ENCODE results near the gene ARL11.

ARL11 gene

GRCh38 chr13:49615836-49616675 is 12.3 kb upstream of the ARL11 start:
- no peak for FAIRE-seq

- no peak for FAIRE-seq
Measured at GRCh38 chr13:49616676-49617065, 11.6 kb upstream of the ARL11 start.

GRCh38 chr13:49620170-49620621 is 8.1 kb upstream of the ARL11 start:
- no peak for FAIRE-seq

GRCh38 chr13:49622174-49622946 is 5.9 kb upstream of the ARL11 start:
- FAIRE-seq: no peak

GRCh38 chr13:49624229-49624628 is 4.1 kb upstream of the ARL11 start:
- FAIRE-seq: no peak

- FAIRE-seq: no peak
Measured at GRCh38 chr13:49625392-49626079, 2.8 kb upstream of the ARL11 start.

DNA sequence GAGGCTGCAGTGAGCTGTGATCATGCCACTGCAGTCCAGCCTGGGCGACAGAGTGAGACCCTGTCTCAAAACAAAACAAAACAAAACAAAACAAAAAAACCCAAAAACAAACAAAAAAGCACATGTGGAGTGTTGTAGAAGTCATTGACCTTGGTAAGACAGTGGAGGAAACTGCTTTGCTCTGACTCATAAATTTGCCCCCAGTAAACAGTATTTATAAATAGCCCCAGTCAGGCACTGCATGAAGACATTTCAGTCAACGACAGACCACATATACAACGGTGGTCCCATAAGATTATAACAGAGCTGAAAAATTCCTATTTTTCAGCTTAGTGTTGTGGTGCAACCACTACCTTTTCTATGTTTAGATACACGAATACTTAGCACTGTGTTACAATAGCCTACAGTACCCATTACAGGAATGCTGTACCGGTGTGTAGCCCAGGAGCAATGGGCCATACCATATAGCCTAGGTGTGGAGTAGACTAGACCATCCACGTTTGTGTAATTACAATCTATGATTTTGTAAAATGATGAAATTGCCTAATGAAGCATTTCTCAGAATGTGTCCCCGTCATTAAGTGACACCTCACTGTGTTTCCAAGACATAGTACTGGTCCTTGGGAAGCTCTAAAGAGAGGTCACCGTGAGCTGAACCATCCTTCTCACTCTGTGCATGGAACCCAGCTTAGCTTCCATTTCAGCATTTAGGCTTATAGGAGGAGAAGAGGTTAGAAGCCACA is 1.1 kb downstream of the ARL11 start:
- no peak for FAIRE-seq

DNA sequence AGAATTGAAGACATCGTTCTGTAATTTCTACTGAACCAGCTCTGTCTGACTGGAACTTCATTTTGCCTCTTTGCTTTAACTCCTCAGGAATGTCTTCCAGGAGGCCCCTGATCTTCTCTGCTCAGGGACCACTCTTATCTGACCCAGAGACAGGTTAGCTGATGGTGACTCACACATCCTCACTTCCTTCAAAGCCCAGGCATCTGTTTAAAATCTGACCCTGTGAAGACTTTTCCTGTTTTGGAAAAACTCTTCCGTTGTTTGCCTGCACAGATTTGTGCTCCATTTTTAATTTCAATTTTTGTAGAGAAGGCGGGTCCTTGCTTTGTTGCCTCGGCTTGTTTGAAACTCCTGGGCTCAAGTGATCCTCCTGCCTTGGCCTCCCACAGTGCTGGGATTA is 1.6 kb downstream of the ARL11 start:
- no peak for FAIRE-seq

DNA sequence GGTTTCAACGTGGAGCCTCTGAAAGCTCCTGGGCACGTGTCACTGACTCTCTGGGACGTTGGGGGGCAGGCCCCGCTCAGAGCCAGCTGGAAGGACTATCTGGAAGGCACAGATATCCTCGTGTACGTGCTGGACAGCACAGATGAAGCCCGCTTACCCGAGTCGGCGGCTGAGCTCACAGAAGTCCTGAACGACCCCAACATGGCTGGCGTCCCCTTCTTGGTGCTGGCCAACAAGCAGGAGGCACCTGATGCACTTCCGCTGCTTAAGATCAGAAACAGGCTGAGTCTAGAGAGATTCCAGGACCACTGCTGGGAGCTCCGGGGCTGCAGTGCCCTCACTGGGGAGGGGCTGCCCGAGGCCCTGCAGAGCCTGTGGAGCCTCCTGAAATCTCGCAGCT is 2.3 kb downstream of the ARL11 start:
- no peak for FAIRE-seq

- FAIRE-seq: no peak
Measured at GRCh38 chr13:49632156-49632555, 3.8 kb downstream of the ARL11 start.

DNA sequence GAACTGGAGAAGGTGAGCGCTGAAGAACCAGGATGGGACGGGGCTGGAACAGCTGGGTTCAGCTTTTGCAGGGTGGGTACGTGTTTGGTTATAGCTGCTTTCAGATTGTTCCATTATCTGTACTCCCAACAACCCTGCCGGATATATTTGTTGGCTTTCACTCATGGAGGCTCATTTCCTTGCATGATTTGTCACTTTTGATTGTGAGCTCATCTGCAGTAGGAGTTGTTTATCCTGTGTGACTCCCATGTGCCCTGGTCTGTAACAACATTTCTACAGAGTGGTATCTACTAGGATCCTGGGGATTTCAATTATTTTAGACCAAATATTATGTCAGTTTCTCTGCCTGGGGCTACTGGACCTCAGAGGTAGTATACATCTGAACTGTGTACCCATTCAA is 5.4 kb downstream of the ARL11 start:
- FAIRE-seq: no peak

- FAIRE-seq: no peak
Measured at GRCh38 chr13:49635599-49636433, 7.5 kb downstream of the ARL11 start.

DNA sequence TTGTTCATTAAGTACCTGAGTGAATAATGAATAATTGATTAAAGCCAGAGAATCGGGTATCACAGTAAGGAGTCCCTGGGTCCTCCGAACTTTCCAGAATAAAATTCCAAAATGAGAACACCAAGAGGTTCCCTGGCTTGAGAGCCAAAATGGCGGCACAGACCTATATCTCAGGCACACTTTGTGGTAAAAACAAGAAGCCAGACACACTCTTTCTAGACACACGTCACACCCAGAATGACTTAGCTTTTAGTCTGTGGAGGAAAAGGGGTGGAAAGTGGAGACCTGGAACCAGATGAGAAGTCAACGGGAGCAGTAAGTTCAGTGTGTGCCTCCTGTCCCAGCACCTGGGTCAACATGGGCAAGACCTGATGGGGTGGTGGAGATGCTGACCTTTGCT is 8.4 kb downstream of the ARL11 start:
- no peak for FAIRE-seq

GRCh38 chr13:49638030-49638743 is 9.9 kb downstream of the ARL11 start:
- no peak for FAIRE-seq

DNA sequence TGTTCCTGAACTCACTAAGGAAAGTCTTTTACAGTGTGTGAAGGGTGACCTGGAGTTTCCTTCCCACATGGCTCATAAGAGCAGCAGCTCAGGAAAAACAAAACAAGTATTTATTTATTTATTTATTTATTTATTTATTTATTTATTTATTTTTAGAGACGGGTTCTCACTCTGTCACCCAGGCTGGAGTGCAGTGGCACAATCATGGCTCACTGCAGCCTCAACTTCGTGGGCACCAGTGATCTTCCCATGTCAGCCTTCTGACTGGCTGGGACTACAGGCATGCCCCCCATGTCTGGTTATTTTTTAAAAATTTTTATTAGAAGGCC is 10.4 kb downstream of the ARL11 start:
- no peak for FAIRE-seq

DNA sequence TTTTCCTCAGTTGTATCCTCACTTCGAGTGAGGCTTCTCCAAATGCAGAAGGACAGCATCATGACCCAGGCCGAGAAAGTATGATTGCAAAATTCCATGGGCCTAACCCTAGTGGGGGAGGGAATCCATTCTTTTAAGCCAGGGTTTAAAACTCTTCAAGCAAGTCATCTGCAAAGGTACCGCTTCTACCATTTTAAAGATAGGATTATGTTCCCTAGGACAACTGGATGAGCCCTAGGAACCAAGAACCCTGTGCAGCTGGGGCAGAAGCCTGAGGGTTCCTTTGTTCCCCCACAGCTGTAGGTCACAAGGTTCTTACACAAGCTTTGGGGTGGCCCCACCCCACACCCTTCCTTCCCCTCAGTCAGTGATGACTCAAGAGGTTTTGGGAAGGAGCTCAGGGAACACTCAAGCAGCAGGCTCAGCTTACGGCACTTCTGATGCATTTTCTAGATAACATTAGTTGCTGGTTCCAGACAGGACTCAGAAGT is 13.5 kb downstream of the ARL11 start:
- FAIRE-seq: no peak

GRCh38 chr13:49643035-49643646 is 14.8 kb downstream of the ARL11 start:
- no peak for FAIRE-seq

DNA sequence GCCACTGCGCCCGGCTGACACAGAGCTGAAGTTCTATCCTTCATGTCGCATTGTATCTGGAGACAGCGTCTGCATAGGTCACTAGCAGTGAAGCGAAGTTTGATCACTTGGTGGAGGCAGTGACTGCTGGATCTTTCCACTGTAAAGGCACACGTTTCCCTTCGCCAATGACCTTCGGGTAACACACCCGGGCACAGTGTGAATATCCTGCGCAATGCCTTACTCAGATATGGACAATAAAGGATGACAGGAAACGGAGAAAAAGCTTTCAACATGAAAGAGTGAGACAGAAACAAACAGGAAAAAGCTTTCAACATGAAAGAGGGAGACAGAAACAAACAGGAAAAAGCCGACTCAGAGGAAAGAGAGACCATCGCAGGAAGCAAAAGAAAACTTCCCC is 17.1 kb downstream of the ARL11 start:
- FAIRE-seq: no peak

- no peak for FAIRE-seq
Measured at GRCh38 chr13:49646688-49647087, 18.4 kb downstream of the ARL11 start.

DNA sequence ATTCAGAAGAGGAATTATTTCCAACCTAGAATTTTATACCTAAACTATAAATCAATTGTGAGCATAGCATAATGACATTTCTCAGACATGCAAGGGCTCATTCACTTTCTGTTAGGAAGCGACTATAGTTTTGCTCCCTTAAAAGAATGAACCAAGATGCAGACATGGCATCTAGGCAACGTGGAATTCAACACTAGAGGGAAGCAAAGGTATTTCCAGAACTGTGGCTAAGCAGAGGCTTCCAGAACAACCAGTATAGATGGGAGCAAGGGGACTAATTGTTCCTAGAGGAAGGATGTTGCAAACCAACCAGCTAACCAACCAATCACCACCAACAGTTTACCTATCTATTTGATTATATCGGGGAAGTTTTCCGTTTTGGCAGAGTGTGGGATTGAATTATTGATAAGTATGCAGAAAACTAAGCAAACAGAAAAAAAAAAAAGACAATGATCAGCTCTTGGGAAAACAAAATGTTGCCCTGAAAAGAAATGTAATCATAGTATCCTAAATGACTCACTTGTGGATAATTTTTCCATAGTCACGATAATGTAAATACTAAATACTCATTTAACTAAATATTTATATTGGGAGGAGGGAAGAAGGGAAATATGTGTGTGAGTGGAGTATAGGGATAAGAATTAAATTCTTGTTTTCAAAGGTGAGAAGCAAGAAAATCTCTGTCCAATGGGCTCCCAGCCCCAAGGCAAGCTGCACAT is 21.1 kb downstream of the ARL11 start:
- peak; percentile 35 for FAIRE-seq

All from A204.1 (cell line).